Endothelial cell of umbilical vein (primary cell): ENCODE measurements around the gene NBEAL1. TPM values are rescaled to one million over a fixed set of nuclear protein-coding genes. Genes with fewer than 3 reads are reported as not detected.

Experiments
- BruUV-seq: library from RNA; stranded (reverse); fragments of 400-500 nt; replicated peaks from 2 replicates; lab custom pipeline; 2021; lab: Mats Ljungman, UMichigan
- CTCF ChIA-PET: fragments of 300-600, 350-600 bp; sonication (Branson Sonifier 250); formaldehyde crosslinking; loops from one replicate; lab custom pipeline; 2021; ENCODE audit warnings: antibody characterized with exemption, inconsistent platforms; lab: Charles Lee
- POLR2A ChIA-PET: fragments of 300-600, 350-600 bp; sonication (Branson Sonifier 250); formaldehyde crosslinking; loops from one replicate; lab custom pipeline; 2021; ENCODE audit warnings: antibody characterized with exemption, inconsistent platforms; lab: Charles Lee
- DNase-seq: peaks from one replicate; pipeline ENCODE4 v3.0.0-alpha.2; 2011; ENCODE audit warnings: low read depth, low spot score
- FAIRE-seq: peaks from 2 replicates; lab custom pipeline; 2011; peaks lifted over from hg19 to GRCh38; lab: Jason Lieb, UNC
- H2AFZ ChIP-seq: 2 replicates; pipeline ENCODE4 v1.6.0; 2012; ENCODE audit warnings: low read depth, low read length, control low read depth, inconsistent platforms
- H3K27ac ChIP-seq: 2 replicates; pipeline ENCODE4 v1.5.1; 2011; ENCODE audit warnings: low read depth, mild to moderate bottlenecking, control low read depth, low read length, moderate library complexity; ENCODE audit not compliant: insufficient read depth
- H3K27me3 ChIP-seq, 2 experiments: 2 replicates each; pipeline versions ENCODE4 v1.6.0 to v1.6.1; 2011; ENCODE audit warnings: low read length in 2 of 2, mixed read lengths in 1 of 2; ENCODE audit not compliant: control insufficient read depth in 2 of 2, insufficient read depth in 2 of 2
- H3K36me3 ChIP-seq, 2 experiments: 2 replicates in 1 of 2; 3 replicates in 1 of 2; pipeline ENCODE4 v1.5.1; 2011; ENCODE audit warnings: low read length in 2 of 2, mild to moderate bottlenecking in 1 of 2, moderate library complexity in 1 of 2; ENCODE audit not compliant: control insufficient read depth in 2 of 2, insufficient read depth in 2 of 2; ENCODE audit errors: extremely low read depth in 1 of 2
- H3K4me1 ChIP-seq: 3 replicates; pipeline ENCODE4 v1.5.1; 2011; ENCODE audit warnings: mild to moderate bottlenecking, low read length; ENCODE audit not compliant: control insufficient read depth, insufficient read depth; ENCODE audit errors: extremely low read depth
- H3K4me2 ChIP-seq: 2 replicates; pipeline ENCODE4 v1.6.1; 2011; ENCODE audit warnings: low read length, control low read depth, mixed read lengths; ENCODE audit not compliant: insufficient read depth
- H3K4me3 ChIP-seq, 3 experiments: fragments of 200-600 bp in 1 of 3; sonication (generic), shearing (Covaris generic) in 1 of 3; replicated peaks in 1 of 3; 2 replicates each; pipeline ENCODE4 v1.5.1; 2011 to 2016; ENCODE audit warnings: control low read depth in 3 of 3, low read length in 3 of 3, mild to moderate bottlenecking in 2 of 3, inconsistent platforms in 1 of 3, low read depth in 1 of 3, moderate library complexity in 1 of 3; ENCODE audit not compliant: insufficient read depth in 1 of 3
- H3K79me2 ChIP-seq: 2 replicates; pipeline ENCODE4 v1.6.0; 2012; ENCODE audit warnings: low read length, inconsistent platforms; ENCODE audit not compliant: control insufficient read depth, insufficient read depth
- H3K9ac ChIP-seq: replicated peaks from 2 replicates; pipeline ENCODE3; 2011; ENCODE audit warnings: low read length, control low read depth; ENCODE audit not compliant: insufficient read depth; ENCODE audit errors: extremely low read depth
- H3K9me1 ChIP-seq: replicated peaks from 3 replicates; pipeline ENCODE4 v1.6.0; 2011; ENCODE audit warnings: mild to moderate bottlenecking, low read length; ENCODE audit not compliant: control insufficient read depth, insufficient read depth; ENCODE audit errors: extremely low read depth
- H3K9me3 ChIP-seq: replicated peaks from 2 replicates; pipeline ENCODE4 v1.5.1; 2012; ENCODE audit warnings: low read length, inconsistent platforms; ENCODE audit not compliant: control insufficient read depth, insufficient read depth
- H4K20me1 ChIP-seq: replicated peaks from 2 replicates; pipeline ENCODE3; 2011; ENCODE audit warnings: mild to moderate bottlenecking, low read length; ENCODE audit not compliant: control insufficient read depth, insufficient read depth; ENCODE audit errors: extremely low read depth
- EZH2 ChIP-seq: IDR thresholded peaks from 2 replicates; pipeline ENCODE4 v1.6.1; 2012; ENCODE audit warnings: borderline replicate concordance, low read depth, mild to moderate bottlenecking, moderate library complexity, low read length, inconsistent platforms; ENCODE audit not compliant: severe bottlenecking
- FOS ChIP-seq: IDR thresholded peaks from 2 replicates; pipeline ENCODE4 v1.6.1; 2011; ENCODE audit warnings: mild to moderate bottlenecking, low read length, moderate library complexity, borderline replicate concordance; ENCODE audit not compliant: insufficient read depth
- GATA2 ChIP-seq: IDR thresholded peaks from 2 replicates; pipeline ENCODE4 v1.7.0; 2011; ENCODE audit warnings: low read depth, mild to moderate bottlenecking, moderate library complexity, mixed read lengths, low read length; ENCODE audit not compliant: insufficient read length, insufficient read depth
- JUN ChIP-seq: IDR thresholded peaks from 2 replicates; pipeline ENCODE4 v1.6.1; 2011; ENCODE audit warnings: borderline replicate concordance, low read depth; ENCODE audit not compliant: insufficient read length, insufficient read depth
- MYC ChIP-seq: IDR thresholded peaks from one replicate; pipeline ENCODE4 v1.6.1; 2011; ENCODE audit warnings: mild to moderate bottlenecking, low read depth, low read length
- POLR2A ChIP-seq: IDR thresholded peaks from 2 replicates; pipeline ENCODE4 v1.6.1; 2012; ENCODE audit warnings: low read depth, mild to moderate bottlenecking, control low read depth, low read length
- POLR2AphosphoS5 ChIP-seq: IDR thresholded peaks from 2 replicates; pipeline ENCODE4 v1.6.1; 2012; ENCODE audit warnings: low read depth, mild to moderate bottlenecking, control low read depth, low read length, moderate library complexity; ENCODE audit not compliant: insufficient read depth
- dilution Hi-C: fragments of 300-500 bp; cut with MboI; formaldehyde crosslinking; loops from one replicate; pipeline ENCODE4 v1.15.0; 2019; ENCODE audit warnings: low sequenced_read_pairs; ENCODE audit not compliant: extremely low pct_ligation_motif_present
- intact Hi-C: fragments of 100-400 bp; cut with micrococcal nuclease; formaldehyde crosslinking; loops from one replicate; pipeline ENCODE4 v1.10.0; 2022
- polyA plus RNA-seq, 4 experiments: library from polyadenylated mRNA; depleted of rRNA in 3 of 4; stranded (reverse) in 3 of 4; unstranded in 1 of 4; fragments of >200 nt; gene quantifications; 2 replicates each; pipeline versions ENCODE4 v1.2.1 to v1.2.3, GENCODE V29; 2011 to 2012; ENCODE audit warnings: missing spikeins in 1 of 4
- total RNA-seq: library from RNA; stranded (reverse); gene quantifications from 2 replicates; pipeline ENCODE4 v1.2.3, GENCODE V29; 2021
- TF ChIP-seq, protein P1 (sequence below), 2 donors: IDR thresholded peaks; 1 replicate in 1 of 2; 2 replicates in 1 of 2; pipeline ENCODE4 v1.5.1; 2011; ENCODE audit warnings: low read length in 2 of 2, mild to moderate bottlenecking in 2 of 2, moderate library complexity in 2 of 2, control low read depth in 1 of 2, inconsistent platforms in 1 of 2, low read depth in 1 of 2; ENCODE audit not compliant: insufficient read depth in 1 of 2; ENCODE audit errors: extremely low read depth in 1 of 2
- TF ChIP-seq, protein P2 (sequence below): IDR thresholded peaks from 2 replicates; pipeline ENCODE4 v1.6.1; 2011; ENCODE audit not compliant: insufficient read depth, insufficient read length

Gene NBEAL1
- total and polyA plus RNA-seq, 2 donors (not counting 3 experiments of a cell fraction or from before 2014, with no cell fraction given) = 2.1 to 23.3 TPM

DNA sequence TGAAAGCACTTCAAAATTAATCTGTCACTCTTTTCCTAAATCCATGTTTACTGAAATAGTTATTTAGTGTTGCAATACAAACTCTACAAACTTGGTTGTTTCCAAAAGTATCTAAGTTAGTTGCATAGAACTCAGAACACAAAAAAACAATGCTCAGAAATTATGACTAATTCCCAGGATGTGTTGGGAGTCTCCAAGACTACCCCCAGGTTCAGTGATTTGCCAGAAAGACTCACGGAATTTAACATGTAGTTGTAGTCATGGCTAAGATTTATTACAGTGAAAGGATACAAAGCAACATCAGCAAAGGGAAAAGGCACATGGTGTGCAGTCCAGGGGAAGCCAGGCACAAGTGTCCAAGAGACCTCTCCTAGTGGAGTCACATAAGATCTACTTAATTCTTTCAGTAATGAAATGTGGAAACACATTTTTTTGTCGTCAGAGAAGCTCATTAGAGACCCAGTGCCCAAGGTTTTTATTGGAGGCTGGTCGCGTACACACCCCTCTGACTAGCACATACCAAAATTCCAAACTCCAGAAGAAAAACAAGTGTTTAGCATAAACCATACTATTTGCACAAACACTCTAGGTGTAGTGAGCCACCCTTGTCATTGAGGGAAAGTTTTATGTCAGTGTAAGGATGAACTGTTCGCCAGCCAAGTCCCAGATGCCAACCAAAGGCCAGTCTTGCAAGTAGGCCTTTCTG lies 180.8 kb downstream of the NBEAL1 start:
- ChIA-PET POLR2A (no interaction called here), CTCF (interaction anchor here (1.0 to 2.5 kb wide), 2 partner anchors 20 to 30 kb away, joined by 3 to 7 read pairs; no protein-coding TSS in a partner anchor)
- Histone ChIP-seq H3K27me3 (no peaks in the 10 kb centered on the region), H3K9ac (no peak overlapping the region), H3K4me3 (no peak overlapping the region), H4K20me1 (no peaks in the 10 kb centered on the region), H3K9me1 (no peaks in the 10 kb centered on the region), H3K79me2 (no peaks in the 10 kb centered on the region), H3K27ac (no peak overlapping the region), H2AFZ (no peak overlapping the region), H3K9me3 (no peaks in the 10 kb centered on the region), H3K36me3 (no peaks in the 10 kb centered on the region), H3K4me1 (no peaks in the 10 kb centered on the region), H3K4me2 (no peak overlapping the region)
- no peak for TF ChIP-seq FOS
- TF ChIP-seq MYC = no peak
- no peak for TF ChIP-seq POLR2A
- no peak for TF ChIP-seq EZH2
- no peak for TF ChIP-seq POLR2AphosphoS5
- TF ChIP-seq, protein P1, sequence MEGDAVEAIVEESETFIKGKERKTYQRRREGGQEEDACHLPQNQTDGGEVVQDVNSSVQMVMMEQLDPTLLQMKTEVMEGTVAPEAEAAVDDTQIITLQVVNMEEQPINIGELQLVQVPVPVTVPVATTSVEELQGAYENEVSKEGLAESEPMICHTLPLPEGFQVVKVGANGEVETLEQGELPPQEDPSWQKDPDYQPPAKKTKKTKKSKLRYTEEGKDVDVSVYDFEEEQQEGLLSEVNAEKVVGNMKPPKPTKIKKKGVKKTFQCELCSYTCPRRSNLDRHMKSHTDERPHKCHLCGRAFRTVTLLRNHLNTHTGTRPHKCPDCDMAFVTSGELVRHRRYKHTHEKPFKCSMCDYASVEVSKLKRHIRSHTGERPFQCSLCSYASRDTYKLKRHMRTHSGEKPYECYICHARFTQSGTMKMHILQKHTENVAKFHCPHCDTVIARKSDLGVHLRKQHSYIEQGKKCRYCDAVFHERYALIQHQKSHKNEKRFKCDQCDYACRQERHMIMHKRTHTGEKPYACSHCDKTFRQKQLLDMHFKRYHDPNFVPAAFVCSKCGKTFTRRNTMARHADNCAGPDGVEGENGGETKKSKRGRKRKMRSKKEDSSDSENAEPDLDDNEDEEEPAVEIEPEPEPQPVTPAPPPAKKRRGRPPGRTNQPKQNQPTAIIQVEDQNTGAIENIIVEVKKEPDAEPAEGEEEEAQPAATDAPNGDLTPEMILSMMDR (IDR thresholded peaks at IDR 0.05; ENCODE audit: extremely low read depth in 1 of 2, insufficient read depth in 1 of 2, low read depth in 1 of 2, low read length in 2 of 2) = no peak
- TF ChIP-seq, protein P2, sequence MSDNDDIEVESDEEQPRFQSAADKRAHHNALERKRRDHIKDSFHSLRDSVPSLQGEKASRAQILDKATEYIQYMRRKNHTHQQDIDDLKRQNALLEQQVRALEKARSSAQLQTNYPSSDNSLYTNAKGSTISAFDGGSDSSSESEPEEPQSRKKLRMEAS = no peak
- TF ChIP-seq JUN = no peak
- TF ChIP-seq GATA2 = no peak
- DNase-seq (peak; percentile 8), FAIRE-seq (peak; percentile 70)
- intact Hi-C loops (loop anchor here (10.0 kb wide), 1 partner anchor 361 kb away; no protein-coding TSS in a partner anchor), dilution Hi-C loops (no loop called here)
- no TSS peak for BruUV-seq
